H1 (cell line): ENCODE results near the gene TNS3. TPM values are rescaled to one million over a fixed set of nuclear protein-coding genes. Genes with fewer than 3 reads are reported as not detected.

Experiments used
- CTCF ChIA-PET: fragments of 300-600 bp; sonication (Branson Sonifier 250); formaldehyde crosslinking; loops from one replicate; lab custom pipeline; 2021; ENCODE audit not compliant: partially characterized antibody; lab: Charles Lee
- POLR2A ChIA-PET: fragments of 300-600 bp; sonication (Branson Sonifier 250); formaldehyde crosslinking; loops from one replicate; lab custom pipeline; 2021; ENCODE audit warnings: inconsistent platforms; ENCODE audit not compliant: partially characterized antibody; lab: Charles Lee
- DNase-seq, 2 experiments: peaks; one replicate each; pipeline versions ENCODE4 v3.0.0 to v3.0.0-alpha.2; 2010 to 2022; ENCODE audit warnings: low spot score in 2 of 2, low read depth in 1 of 2, mixed read lengths in 1 of 2
- FAIRE-seq: peaks from 2 replicates; lab custom pipeline; 2011; peaks lifted over from hg19 to GRCh38; lab: Jason Lieb, UNC
- H2AFZ ChIP-seq: 2 replicates; pipeline ENCODE4 v1.8.1; 2012; ENCODE audit warnings: low read length, inconsistent platforms
- H2AK5ac ChIP-seq: 2 replicates; pipeline ENCODE4 v1.6.1; 2013; ENCODE audit warnings: low read depth, low read length
- H2BK120ac ChIP-seq: replicated peaks from 2 replicates; pipeline ENCODE3; 2013; ENCODE audit warnings: low read depth, low read length, inconsistent platforms
- H2BK12ac ChIP-seq: 2 replicates; pipeline ENCODE4 v1.6.1; 2013; ENCODE audit warnings: low read depth, low read length
- H2BK15ac ChIP-seq: 2 replicates; pipeline ENCODE4 v1.6.1; 2013; ENCODE audit warnings: low read length
- H2BK20ac ChIP-seq: 2 replicates; pipeline ENCODE4 v1.6.1; 2013; ENCODE audit warnings: low read length
- H2BK5ac ChIP-seq: 2 replicates; pipeline ENCODE4 v1.6.1; 2013; ENCODE audit warnings: low read depth, low read length
- H3K14ac ChIP-seq: 2 replicates; pipeline ENCODE4 v1.6.1; 2013; ENCODE audit warnings: inconsistent platforms; ENCODE audit not compliant: insufficient read length
- H3K18ac ChIP-seq: 2 replicates; pipeline ENCODE4 v1.6.1; 2013; ENCODE audit warnings: low read length; ENCODE audit errors: extremely low read depth
- H3K23ac ChIP-seq: 2 replicates; pipeline ENCODE4 v1.6.1; 2013; ENCODE audit warnings: inconsistent platforms; ENCODE audit not compliant: insufficient read length
- H3K23me2 ChIP-seq: 2 replicates; pipeline ENCODE4 v1.6.1; 2013; ENCODE audit warnings: low read depth, low read length
- H3K27ac ChIP-seq: 2 replicates; pipeline ENCODE4 v1.6.1; 2011; ENCODE audit warnings: low read depth, low read length, inconsistent platforms
- H3K27me3 ChIP-seq, 4 experiments: replicated peaks in 1 of 4; 1 replicate in 1 of 4; 2 replicates in 3 of 4; pipeline versions ENCODE4 v1.6.1 to v1.8.1; 2011 to 2013; ENCODE audit warnings: low read length in 3 of 4, mild to moderate bottlenecking in 3 of 4, inconsistent platforms in 2 of 4, mixed read lengths in 2 of 4, moderate library complexity in 1 of 4; ENCODE audit not compliant: control insufficient read depth in 3 of 4, insufficient read depth in 3 of 4; ENCODE audit errors: extremely low read depth in 1 of 4
- H3K36me3 ChIP-seq, 4 experiments: 2 replicates each; pipeline versions ENCODE4 v1.6.1 to v1.8.1; 2011 to 2013; ENCODE audit warnings: mild to moderate bottlenecking in 4 of 4, low read length in 3 of 4, moderate library complexity in 2 of 4, control low read depth in 1 of 4, inconsistent platforms in 1 of 4; ENCODE audit not compliant: insufficient read depth in 4 of 4, control insufficient read depth in 2 of 4
- H3K4ac ChIP-seq: replicated peaks from 2 replicates; pipeline ENCODE3; 2013; ENCODE audit warnings: low read length, low read depth, mixed read lengths, inconsistent platforms; ENCODE audit not compliant: insufficient read length
- H3K4me1 ChIP-seq, 4 experiments: replicated peaks in 1 of 4; 1 replicate in 1 of 4; 2 replicates in 3 of 4; pipeline versions ENCODE4 v1.6.1 to v1.8.1; 2011 to 2013; ENCODE audit warnings: low read length in 3 of 4, inconsistent platforms in 2 of 4, mixed read lengths in 1 of 4; ENCODE audit not compliant: insufficient read depth in 4 of 4, control insufficient read depth in 3 of 4
- H3K4me2 ChIP-seq, 2 experiments: 2 replicates each; pipeline versions ENCODE4 v1.6.1 to v1.8.1; 2011 to 2013; ENCODE audit warnings: low read depth in 2 of 2, low read length in 2 of 2, control low read depth in 1 of 2, inconsistent platforms in 1 of 2, mild to moderate bottlenecking in 1 of 2; ENCODE audit not compliant: insufficient read depth in 1 of 2
- H3K4me3 ChIP-seq, 4 experiments: fragments of 200-600, 300-600 bp in 1 of 4; sonication (generic), shearing (Covaris generic), sonication (Bioruptor Twin) in 1 of 4; 2 replicates each; pipeline versions ENCODE4 v1.5.1 to v1.8.1; 2011 to 2016; ENCODE audit warnings: low read length in 4 of 4, low read depth in 3 of 4, control low read depth in 2 of 4, inconsistent platforms in 2 of 4, mild to moderate bottlenecking in 2 of 4, mixed read lengths in 1 of 4, moderate library complexity in 1 of 4; ENCODE audit not compliant: insufficient read depth in 2 of 4; ENCODE audit errors: extremely low read depth in 1 of 4
- H3K56ac ChIP-seq: replicated peaks from 2 replicates; pipeline ENCODE3; 2013; ENCODE audit warnings: low read depth, mild to moderate bottlenecking, mixed read lengths, low read length, inconsistent platforms; ENCODE audit not compliant: insufficient read length
- H3K79me1 ChIP-seq: 2 replicates; pipeline ENCODE4 v1.6.1; 2013; ENCODE audit warnings: low read depth, low read length, control low read depth
- H3K79me2 ChIP-seq, 2 experiments: 2 replicates each; pipeline versions ENCODE4 v1.6.1 to v1.8.1; 2012 to 2013; ENCODE audit warnings: low read length in 2 of 2, mild to moderate bottlenecking in 2 of 2, inconsistent platforms in 1 of 2; ENCODE audit not compliant: insufficient read depth in 2 of 2, control insufficient read depth in 1 of 2
- H3K9ac ChIP-seq, 4 experiments: replicated peaks in 1 of 4; 1 replicate in 1 of 4; 2 replicates in 3 of 4; pipeline versions ENCODE4 v1.6.1 to v1.8.1; 2011 to 2013; ENCODE audit warnings: low read depth in 3 of 4, low read length in 3 of 4, control low read depth in 2 of 4, mild to moderate bottlenecking in 2 of 4, moderate library complexity in 2 of 4, inconsistent platforms in 1 of 4; ENCODE audit errors: extremely low read depth in 1 of 4
- H3K9me3 ChIP-seq, 2 experiments: 2 replicates each; pipeline versions ENCODE4 v1.6.1 to v1.8.1; 2012 to 2013; ENCODE audit warnings: mild to moderate bottlenecking in 2 of 2, moderate library complexity in 2 of 2, control low read depth in 1 of 2, inconsistent platforms in 1 of 2, low read depth in 1 of 2, low read length in 1 of 2, mixed read lengths in 1 of 2; ENCODE audit not compliant: insufficient read depth in 2 of 2
- H4K20me1 ChIP-seq, 2 experiments: replicated peaks in 1 of 2; 2 replicates each; pipeline versions ENCODE3 to v1.8.1; 2011 to 2013; ENCODE audit warnings: inconsistent platforms in 2 of 2, low read length in 2 of 2, mild to moderate bottlenecking in 1 of 2; ENCODE audit not compliant: insufficient read depth in 2 of 2, control insufficient read depth in 1 of 2
- H4K5ac ChIP-seq: 2 replicates; pipeline ENCODE4 v1.6.1; 2013; ENCODE audit warnings: low read length, low read depth, mixed read lengths, inconsistent platforms; ENCODE audit not compliant: insufficient read length
- H4K8ac ChIP-seq: 2 replicates; pipeline ENCODE4 v1.8.0; 2013; ENCODE audit warnings: mild to moderate bottlenecking, moderate library complexity, low read length, inconsistent platforms; ENCODE audit not compliant: insufficient read depth; ENCODE audit errors: extremely low read depth
- H4K91ac ChIP-seq: replicated peaks from 2 replicates; pipeline ENCODE3; 2013; ENCODE audit warnings: low read length, mixed read lengths, inconsistent platforms; ENCODE audit not compliant: insufficient read length
- ASH2L ChIP-seq: fragments of 200-600, 300-600 bp; sonication (generic); IDR thresholded peaks from one replicate; pipeline ENCODE4 v1.7.1; 2017; ENCODE audit warnings: low read length
- BACH1 ChIP-seq: IDR thresholded peaks from 2 replicates; pipeline ENCODE4 v1.6.1; 2012; ENCODE audit warnings: low read length, improper control_type of control experiment
- BCL11A ChIP-seq, 2 experiments: IDR thresholded peaks; one replicate each; pipeline ENCODE4 v1.6.1; 2011; ENCODE audit warnings: low read depth in 2 of 2, low read length in 2 of 2, mild to moderate bottlenecking in 2 of 2
- CREB1 ChIP-seq: IDR thresholded peaks from 2 replicates; pipeline ENCODE4 v1.6.1; 2012; ENCODE audit warnings: inconsistent platforms
- EGR1 ChIP-seq: IDR thresholded peaks from 2 replicates; pipeline ENCODE4 v1.6.1; 2011; ENCODE audit warnings: low read depth, low read length, borderline replicate concordance
- FOSL1 ChIP-seq: IDR thresholded peaks from 2 replicates; pipeline ENCODE4 v1.6.1; 2011; ENCODE audit warnings: mild to moderate bottlenecking, low read depth, low read length, moderate library complexity; ENCODE audit not compliant: insufficient read depth
- NANOG ChIP-seq: IDR thresholded peaks from 2 replicates; pipeline ENCODE4 v1.6.1; 2011; ENCODE audit warnings: low read length, low read depth, mild to moderate bottlenecking, inconsistent platforms; ENCODE audit not compliant: insufficient read depth, poor library complexity, severe bottlenecking
- RAD21 ChIP-seq, 2 experiments: IDR thresholded peaks in 1 of 2; conservative IDR thresholded peaks in 1 of 2; 2 replicates each; pipeline ENCODE4 v1.6.1; 2011; ENCODE audit warnings: low read depth in 2 of 2, low read length in 2 of 2, improper control_type of control experiment in 1 of 2, inconsistent platforms in 1 of 2, mild to moderate bottlenecking in 1 of 2, moderate library complexity in 1 of 2
- SP4 ChIP-seq: IDR thresholded peaks from 2 replicates; pipeline ENCODE4 v1.6.1; 2012; ENCODE audit warnings: low read length, inconsistent platforms
- SRF ChIP-seq: IDR thresholded peaks from 2 replicates; pipeline ENCODE4 v1.6.1; 2011; ENCODE audit warnings: mild to moderate bottlenecking, low read depth, low read length, moderate library complexity
- WGBS, 2 experiments: shearing (Covaris generic) in 1 of 2; methylation state at CpG; one replicate each; pipeline versions ENCODE4 v1.1.6 to v1.1.7; 2013 to 2015; ENCODE audit warnings: low lambda C conversion rate in 2 of 2, mixed read lengths in 2 of 2, inconsistent platforms in 1 of 2, low coverage in 1 of 2, missing lambda C conversion rate in 1 of 2; ENCODE audit not compliant: insufficient replicate concordance in 2 of 2, insufficient coverage in 1 of 2, insufficient read length in 1 of 2; ENCODE audit errors: extremely low coverage in 1 of 2, missing lambda C conversion rate in 1 of 2; 5-methylcytosine and 5-hydroxymethylcytosine counted together
- polyA plus RNA-seq, 7 experiments: library from polyadenylated mRNA; depleted of rRNA in 3 of 7; stranded (reverse) in 5 of 7; unstranded in 2 of 7; fragments of >200 nt in 5 of 7; fragments of 200-250 nt in 2 of 7; gene quantifications; 1 replicate in 5 of 7; 2 replicates in 1 of 7; 4 replicates in 1 of 7; pipeline versions ENCODE4 v1.2.1 to v1.2.3, GENCODE V29; 2011 to 2013; ENCODE audit warnings: missing spikeins in 2 of 7, mixed read lengths in 2 of 7
- total RNA-seq: library from RNA; stranded (reverse); fragmentation: NEBNext Ultra II Directional; extraction: Animal tissue kit (Norgen Biotek cat#: 25700); gene quantifications from 2 replicates; pipeline ENCODE4 v1.2.1, GENCODE V29; 2021
- TF ChIP-seq, protein P1 (sequence below), 3 experiments: IDR thresholded peaks; 1 replicate in 2 of 3; 2 replicates in 1 of 3; pipeline versions ENCODE4 v1.5.1 to v1.6.1; 2011; ENCODE audit warnings: low read length in 3 of 3, mild to moderate bottlenecking in 3 of 3, inconsistent platforms in 2 of 3, low read depth in 1 of 3, moderate library complexity in 1 of 3; ENCODE audit not compliant: insufficient read depth in 1 of 3; ENCODE audit errors: control extremely low read depth in 1 of 3

TNS3 gene
- total and polyA plus RNA-seq, 2 of the 8 experiments (the other 6 are each of a cell fraction or from before 2014, with no cell fraction given): 11.9 to 24.2 TPM

DNA sequence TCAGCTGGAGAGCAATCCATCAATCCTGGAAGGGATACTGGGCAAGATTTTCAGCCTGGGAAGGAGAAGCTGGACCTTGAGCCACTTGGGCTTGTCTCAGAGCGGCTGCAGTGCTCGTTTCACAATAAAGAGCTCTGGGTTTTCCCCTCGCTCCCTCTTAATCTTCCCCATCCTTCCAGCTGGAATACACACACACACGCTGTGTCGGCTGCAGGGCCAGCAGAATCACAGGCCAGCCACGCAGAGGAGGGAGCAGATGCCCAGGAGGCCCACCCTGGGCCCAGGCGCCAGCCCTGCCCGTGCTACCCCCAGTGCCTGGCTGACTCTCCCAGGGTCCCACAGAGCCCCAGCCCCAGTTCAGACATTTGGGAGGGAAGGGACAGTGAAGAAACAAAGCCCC is 255.1 kb downstream of the TNS3 start:
- no peak overlapping the region for H3K23ac ChIP-seq
- no peaks in the 10 kb centered on the region for H3K36me3 ChIP-seq
- H2BK20ac ChIP-seq: no peak overlapping the region
- H3K56ac ChIP-seq: no peak overlapping the region
- WGBS, 2 experiments: 85% methylated on average over 8 of the region's 8 CpGs; no CpG with 5 or more reads in 1 of the 2 experiments
- no peak overlapping the region for H2AK5ac ChIP-seq
- H2BK15ac ChIP-seq: no peak overlapping the region
- peak overlapping the region in 1 of 2 experiments; percentile 63; a peak in 3 of 4 replicates for H3K4me2 ChIP-seq
- ChIA-PET CTCF (interaction anchor here (0.7 to 5.1 kb wide), 10 partner anchors 10 to 87 kb away, joined by 3 to 26 read pairs (median 4); no protein-coding TSS in a partner anchor), POLR2A (interaction anchor here (1.3 to 1.7 kb wide), 3 partner anchors 9 to 20 kb away, joined by 4 read pairs; no protein-coding TSS in a partner anchor)
- peak overlapping the region; percentile 23 for H4K91ac ChIP-seq
- H2BK12ac ChIP-seq: no peak overlapping the region
- no peak overlapping the region for H3K4ac ChIP-seq
- DNase-seq (peak in 1 of 2 experiments; percentile 45), FAIRE-seq (no peak)
- no peak overlapping the region for H3K4me3 ChIP-seq
- H2AFZ ChIP-seq: no peak overlapping the region
- no peak overlapping the region for H3K14ac ChIP-seq
- no peak overlapping the region for H4K5ac ChIP-seq
- no peaks in the 10 kb centered on the region for H3K79me2 ChIP-seq
- H3K27ac ChIP-seq: no peak overlapping the region
- no peak overlapping the region for H3K9ac ChIP-seq
- no peaks in the 10 kb centered on the region for H4K20me1 ChIP-seq
- H3K79me1 ChIP-seq: no peaks in the 10 kb centered on the region
- H2BK5ac ChIP-seq: no peak overlapping the region
- H2BK120ac ChIP-seq: no peak overlapping the region
- H3K9me3 ChIP-seq: no peaks in the 10 kb centered on the region
- no peak overlapping the region for H3K18ac ChIP-seq
- no peaks in the 10 kb centered on the region for H3K27me3 ChIP-seq
- H4K8ac ChIP-seq: no peak overlapping the region
- no peaks in the 10 kb centered on the region for H3K23me2 ChIP-seq
- peaks cover 16 to 38% (median 24%) of the 10 kb centered on the region in 4 experiments for H3K4me1 ChIP-seq
- no peak for TF ChIP-seq NANOG
- TF ChIP-seq, protein P1, sequence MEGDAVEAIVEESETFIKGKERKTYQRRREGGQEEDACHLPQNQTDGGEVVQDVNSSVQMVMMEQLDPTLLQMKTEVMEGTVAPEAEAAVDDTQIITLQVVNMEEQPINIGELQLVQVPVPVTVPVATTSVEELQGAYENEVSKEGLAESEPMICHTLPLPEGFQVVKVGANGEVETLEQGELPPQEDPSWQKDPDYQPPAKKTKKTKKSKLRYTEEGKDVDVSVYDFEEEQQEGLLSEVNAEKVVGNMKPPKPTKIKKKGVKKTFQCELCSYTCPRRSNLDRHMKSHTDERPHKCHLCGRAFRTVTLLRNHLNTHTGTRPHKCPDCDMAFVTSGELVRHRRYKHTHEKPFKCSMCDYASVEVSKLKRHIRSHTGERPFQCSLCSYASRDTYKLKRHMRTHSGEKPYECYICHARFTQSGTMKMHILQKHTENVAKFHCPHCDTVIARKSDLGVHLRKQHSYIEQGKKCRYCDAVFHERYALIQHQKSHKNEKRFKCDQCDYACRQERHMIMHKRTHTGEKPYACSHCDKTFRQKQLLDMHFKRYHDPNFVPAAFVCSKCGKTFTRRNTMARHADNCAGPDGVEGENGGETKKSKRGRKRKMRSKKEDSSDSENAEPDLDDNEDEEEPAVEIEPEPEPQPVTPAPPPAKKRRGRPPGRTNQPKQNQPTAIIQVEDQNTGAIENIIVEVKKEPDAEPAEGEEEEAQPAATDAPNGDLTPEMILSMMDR (IDR thresholded peaks at IDR 0.05; ENCODE audit: control extremely low read depth in 1 of 3, insufficient read depth in 1 of 3, low read depth in 1 of 3, low read length in 3 of 3): no peak
- TF ChIP-seq SRF: no peak
- no peak for TF ChIP-seq BACH1
- no peak for TF ChIP-seq RAD21 (IDR thresholded peaks at IDR 0.05 in 1 of 2, conservative IDR thresholded peaks at IDR 0.05 in 1 of 2; ENCODE audit: low read depth in 2 of 2, low read length in 2 of 2)
- no peak for TF ChIP-seq FOSL1
- no peak for TF ChIP-seq CREB1
- TF ChIP-seq BCL11A (IDR thresholded peaks at IDR 0.05; ENCODE audit: low read depth in 2 of 2, low read length in 2 of 2): no peak
- no peak for TF ChIP-seq EGR1
- TF ChIP-seq ASH2L: no peak
- no peak for TF ChIP-seq SP4
